HG03095 (cell line): Measurements from ENCODE around the gene ATP8B2.

Source experiments
- ATAC-seq: cut with Tn5 transposase; IDR thresholded peaks from one replicate; pipeline ENCODE4 v1.9.1; 2021; ENCODE audit warnings: moderate library complexity; ENCODE audit not compliant: unreplicated experiment

The ATP8B2 gene

GRCh38 chr1:154391086-154391770 is 65.9 kb downstream of the ATP8B2 start:
- no peak for ATAC-seq

- ATAC-seq, result no peak
Observed at GRCh38 chr1:154398141-154398540, 72.8 kb downstream of the ATP8B2 start.

GRCh38 chr1:154398678-154399077 is 73.4 kb downstream of the ATP8B2 start:
- no peak for ATAC-seq

- no peak for ATAC-seq
Observed at GRCh38 chr1:154400381-154400801, 75.1 kb downstream of the ATP8B2 start.
